Smooth muscle cell (in vitro differentiated cells): ENCODE measurements around the gene TNK2. TPM values are rescaled to one million over a fixed set of nuclear protein-coding genes. Genes with fewer than 3 reads are reported as not detected.

ENCODE experiments used
- DNase-seq: peaks from one replicate; lab custom pipeline; 2025; ENCODE audit not compliant: unreplicated experiment; lab: John Stamatoyannopoulos, UW
- H2AFZ ChIP-seq: fragments of 200-600 bp; sonication (generic); 2 replicates; pipeline ENCODE4 v1.6.0; 2016; ENCODE audit warnings: antibody characterized with exemption, low read depth, mild to moderate bottlenecking
- H3F3A ChIP-seq: fragments of 200-600 bp; sonication (generic); 2 replicates; pipeline ENCODE4 v1.6.0; 2017; ENCODE audit warnings: antibody characterized with exemption, low read depth
- H3K27ac ChIP-seq: fragments of 200-600 bp; sonication (generic); 2 replicates; pipeline ENCODE4 v1.5.1; 2016; ENCODE audit warnings: low read depth, mild to moderate bottlenecking
- H3K27me3 ChIP-seq: fragments of 200-600 bp; sonication (generic); 2 replicates; pipeline ENCODE4 v1.6.1; 2016; ENCODE audit warnings: low read depth, mild to moderate bottlenecking
- H3K36me3 ChIP-seq: fragments of 200-600 bp; sonication (generic); 2 replicates; pipeline ENCODE4 v1.5.1; 2016; ENCODE audit warnings: low read depth
- H3K4me1 ChIP-seq: fragments of 200-600 bp; sonication (generic); 2 replicates; pipeline ENCODE4 v1.5.1; 2016; ENCODE audit warnings: low read depth
- H3K4me2 ChIP-seq: fragments of 200-600 bp; sonication (generic); 2 replicates; pipeline ENCODE4 v1.6.0; 2016; ENCODE audit warnings: mild to moderate bottlenecking
- H3K4me3 ChIP-seq: fragments of 200-600 bp; sonication (generic); 2 replicates; pipeline ENCODE4 v1.5.1; 2016; ENCODE audit warnings: mild to moderate bottlenecking
- H3K79me2 ChIP-seq: fragments of 200-600 bp; sonication (generic); 2 replicates; pipeline ENCODE4 v1.6.0; 2016; ENCODE audit warnings: low read depth, mild to moderate bottlenecking
- H3K9ac ChIP-seq: fragments of 200-600 bp; sonication (generic); 2 replicates; pipeline ENCODE4 v1.6.0; 2016; ENCODE audit warnings: low read depth
- H3K9me3 ChIP-seq: fragments of 200-600 bp; sonication (generic); replicated peaks from 2 replicates; pipeline ENCODE4 v1.5.1; 2016; ENCODE audit warnings: low read depth
- H4K20me1 ChIP-seq: fragments of 200-600 bp; sonication (generic); 2 replicates; pipeline ENCODE4 v1.6.0; 2016; ENCODE audit warnings: low read depth
- CTCF ChIP-seq: fragments of 200-600 bp; sonication (generic); IDR thresholded peaks from 2 replicates; pipeline ENCODE4 v1.5.1; 2017; ENCODE audit warnings: borderline replicate concordance, mild to moderate bottlenecking, antibody characterized with exemption; ENCODE audit not compliant: insufficient read depth, poor library complexity, severe bottlenecking
- WGBS: methylation state at CpG from one replicate; pipeline ENCODE4 v1.1.7; 2016; ENCODE audit warnings: low lambda C conversion rate; 5-methylcytosine and 5-hydroxymethylcytosine counted together
- polyA plus RNA-seq: library from polyadenylated mRNA; unstranded; fragments of >200 nt; fragmentation: Nextera tagmentation; extraction: Ambion mirVana; gene quantifications from 2 replicates; pipeline ENCODE4 v1.2.1, GENCODE V29; 2016
- total RNA-seq: library from RNA; depleted of rRNA; stranded (reverse); fragments of >200 nt; gene quantifications from 2 replicates; pipeline ENCODE4 v1.2.3, GENCODE V29; 2014

The TNK2 gene
- total and polyA plus RNA-seq, 2 experiments from 2014 or later, result 2.8 to 10.6 TPM

- H3K9me3 ChIP-seq, result no peaks in the 10 kb centered on the region
- DNase-seq, result no peak
- TF ChIP-seq CTCF, result no peak
- H3K9ac ChIP-seq, result no peak overlapping the region
- no peak overlapping the region for H2AFZ ChIP-seq
- no peaks in the 10 kb centered on the region for H3K27me3 ChIP-seq
- H3F3A ChIP-seq, result no peaks in the 10 kb centered on the region
- H3K36me3 ChIP-seq, result no peaks in the 10 kb centered on the region
- H3K4me1 ChIP-seq, result no peaks in the 10 kb centered on the region
- no peak overlapping the region for H3K27ac ChIP-seq
- H4K20me1 ChIP-seq, result no peaks in the 10 kb centered on the region
- H3K4me3 ChIP-seq, result no peak overlapping the region
- H3K79me2 ChIP-seq, result no peaks in the 10 kb centered on the region
- H3K4me2 ChIP-seq, result no peak overlapping the region
- WGBS, result 72% methylated on average over 24 of the region's 24 CpGs
These were observed 61.0 kb downstream of the TNK2 start for GRCh38 chr3:195847055-195847950.

- H3K4me3 ChIP-seq, result no peak overlapping the region
- H3K9me3 ChIP-seq, result no peaks in the 10 kb centered on the region
- H3K9ac ChIP-seq, result no peak overlapping the region
- no peak for DNase-seq
- WGBS, result 88% methylated on average over 6 of the region's 6 CpGs
- H3K27ac ChIP-seq, result no peak overlapping the region
- no peaks in the 10 kb centered on the region for H3K36me3 ChIP-seq
- H2AFZ ChIP-seq, result no peak overlapping the region
- no peaks in the 10 kb centered on the region for H3K79me2 ChIP-seq
- no peaks in the 10 kb centered on the region for H3F3A ChIP-seq
- no peak for TF ChIP-seq CTCF
- no peaks in the 10 kb centered on the region for H4K20me1 ChIP-seq
- H3K27me3 ChIP-seq, result no peaks in the 10 kb centered on the region
- no peak overlapping the region for H3K4me2 ChIP-seq
- no peaks in the 10 kb centered on the region for H3K4me1 ChIP-seq
These were observed 62.9 kb downstream of the TNK2 start for GRCh38 chr3:195845483-195845882.

GRCh38 chr3:195844671-195845218, 63.6 kb downstream of the TNK2 start:
- H3K4me2 ChIP-seq, result no peak overlapping the region
- no peaks in the 10 kb centered on the region for H3K36me3 ChIP-seq
- no peak overlapping the region for H3K4me3 ChIP-seq
- H3K9me3 ChIP-seq, result no peaks in the 10 kb centered on the region
- no peak overlapping the region for H2AFZ ChIP-seq
- H3F3A ChIP-seq, result no peaks in the 10 kb centered on the region
- WGBS, result 93% methylated on average over 7 of the region's 7 CpGs
- H3K9ac ChIP-seq, result no peak overlapping the region
- H3K27me3 ChIP-seq, result no peaks in the 10 kb centered on the region
- no peak overlapping the region for H3K27ac ChIP-seq
- no peaks in the 10 kb centered on the region for H3K79me2 ChIP-seq
- DNase-seq, result no peak
- TF ChIP-seq CTCF, result no peak
- no peaks in the 10 kb centered on the region for H4K20me1 ChIP-seq
- H3K4me1 ChIP-seq, result peaks cover 2% of the 10 kb centered on the region
